Choroid plexus epithelial cell (primary cell): ENCODE measurements around the gene MLLT3.
A peak's percentile ranks its signal among the peaks of the same experiment; 100 is the strongest.

Experiments
- DNase-seq: peaks from one replicate; pipeline ENCODE4 v3.0.0-alpha.2; 2010; ENCODE audit warnings: low read depth
- H3K4me3 ChIP-seq: 2 replicates; pipeline ENCODE4 v1.5.1; 2011; ENCODE audit warnings: low read depth, mild to moderate bottlenecking, control low read depth, low read length, moderate library complexity
- TF ChIP-seq, protein P1 (sequence below): conservative IDR thresholded peaks from 2 replicates; pipeline ENCODE4 v1.5.1; 2011; ENCODE audit warnings: low read depth, mild to moderate bottlenecking, control low read depth, inconsistent platforms, low read length, moderate library complexity

The MLLT3 gene

DNA sequence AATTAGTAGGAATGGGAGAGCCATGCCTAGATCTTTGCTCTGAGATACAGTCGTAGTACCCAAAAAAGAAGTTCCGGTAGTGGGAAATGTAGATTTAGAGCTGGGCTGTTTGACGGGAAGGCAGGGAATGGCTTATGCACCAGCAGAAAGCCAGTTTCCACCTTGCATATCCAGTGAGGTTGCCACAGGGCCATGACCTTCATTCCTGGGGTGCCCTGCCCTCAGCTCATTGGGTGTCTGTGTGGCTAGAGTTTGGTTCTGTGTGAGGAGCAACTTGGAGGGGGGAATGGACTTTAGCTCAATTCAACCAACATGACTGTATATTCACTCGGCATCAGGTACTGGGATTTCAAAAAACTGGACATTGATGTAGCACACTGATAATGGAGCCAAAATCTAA, 300.1 kb downstream of the MLLT3 start:
- TF ChIP-seq, protein P1, sequence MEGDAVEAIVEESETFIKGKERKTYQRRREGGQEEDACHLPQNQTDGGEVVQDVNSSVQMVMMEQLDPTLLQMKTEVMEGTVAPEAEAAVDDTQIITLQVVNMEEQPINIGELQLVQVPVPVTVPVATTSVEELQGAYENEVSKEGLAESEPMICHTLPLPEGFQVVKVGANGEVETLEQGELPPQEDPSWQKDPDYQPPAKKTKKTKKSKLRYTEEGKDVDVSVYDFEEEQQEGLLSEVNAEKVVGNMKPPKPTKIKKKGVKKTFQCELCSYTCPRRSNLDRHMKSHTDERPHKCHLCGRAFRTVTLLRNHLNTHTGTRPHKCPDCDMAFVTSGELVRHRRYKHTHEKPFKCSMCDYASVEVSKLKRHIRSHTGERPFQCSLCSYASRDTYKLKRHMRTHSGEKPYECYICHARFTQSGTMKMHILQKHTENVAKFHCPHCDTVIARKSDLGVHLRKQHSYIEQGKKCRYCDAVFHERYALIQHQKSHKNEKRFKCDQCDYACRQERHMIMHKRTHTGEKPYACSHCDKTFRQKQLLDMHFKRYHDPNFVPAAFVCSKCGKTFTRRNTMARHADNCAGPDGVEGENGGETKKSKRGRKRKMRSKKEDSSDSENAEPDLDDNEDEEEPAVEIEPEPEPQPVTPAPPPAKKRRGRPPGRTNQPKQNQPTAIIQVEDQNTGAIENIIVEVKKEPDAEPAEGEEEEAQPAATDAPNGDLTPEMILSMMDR, result no peak
- DNase-seq, result no peak
- H3K4me3 ChIP-seq, result no peak overlapping the region

DNA sequence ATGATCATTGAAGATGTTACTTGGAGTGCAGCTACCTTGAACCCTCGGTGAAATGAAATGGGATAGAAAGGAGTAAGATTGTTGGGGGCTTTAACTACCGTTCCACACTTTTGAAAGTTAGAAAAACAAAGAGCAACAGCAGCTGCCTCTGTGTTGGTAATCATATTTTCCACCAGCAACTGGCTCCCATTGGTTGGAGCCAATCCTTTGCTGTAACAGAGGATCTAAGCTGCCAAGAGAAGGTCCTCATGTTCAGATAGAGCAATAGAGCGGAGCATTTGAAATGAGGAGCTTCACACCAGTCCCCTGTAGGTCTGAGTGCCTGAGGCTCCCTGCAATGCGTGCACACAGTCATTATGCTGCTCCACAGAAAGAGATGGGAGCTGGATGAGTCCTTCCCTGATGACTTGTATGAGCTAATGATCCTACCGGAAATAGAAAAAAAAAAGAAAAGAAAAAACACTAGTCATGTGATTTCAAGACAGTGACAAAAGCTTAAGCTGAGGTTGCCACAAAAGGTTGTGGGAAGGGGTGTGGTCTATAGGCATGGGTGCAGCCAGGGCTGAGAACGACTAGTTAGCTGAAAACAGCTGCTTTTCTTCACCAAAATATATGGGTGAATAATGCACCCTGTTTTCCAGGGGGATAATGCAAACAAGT, 300.7 kb downstream of the MLLT3 start:
- TF ChIP-seq, protein P1, result no peak
- no peak for DNase-seq
- H3K4me3 ChIP-seq, result no peak overlapping the region

DNA sequence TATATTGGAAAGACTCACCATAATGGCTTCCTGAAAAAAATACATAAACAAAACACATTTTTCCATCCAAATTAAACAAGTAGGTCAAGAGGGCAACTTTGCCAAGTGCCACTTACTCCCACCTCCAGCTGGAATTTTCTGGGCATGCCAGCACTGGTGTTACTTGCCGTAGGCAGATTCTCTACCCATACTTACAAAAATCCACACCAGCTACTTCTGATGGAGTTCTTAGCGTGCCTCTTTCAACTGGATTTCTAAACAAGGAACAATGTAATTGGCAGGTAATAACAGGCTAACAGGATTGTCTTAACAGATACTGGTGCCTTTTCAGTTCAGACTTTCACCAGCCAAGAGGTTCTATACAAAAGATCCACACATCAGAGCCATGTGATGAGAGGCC, 301.4 kb downstream of the MLLT3 start:
- H3K4me3 ChIP-seq, result no peak overlapping the region
- no peak for DNase-seq
- TF ChIP-seq, protein P1, result no peak

DNA sequence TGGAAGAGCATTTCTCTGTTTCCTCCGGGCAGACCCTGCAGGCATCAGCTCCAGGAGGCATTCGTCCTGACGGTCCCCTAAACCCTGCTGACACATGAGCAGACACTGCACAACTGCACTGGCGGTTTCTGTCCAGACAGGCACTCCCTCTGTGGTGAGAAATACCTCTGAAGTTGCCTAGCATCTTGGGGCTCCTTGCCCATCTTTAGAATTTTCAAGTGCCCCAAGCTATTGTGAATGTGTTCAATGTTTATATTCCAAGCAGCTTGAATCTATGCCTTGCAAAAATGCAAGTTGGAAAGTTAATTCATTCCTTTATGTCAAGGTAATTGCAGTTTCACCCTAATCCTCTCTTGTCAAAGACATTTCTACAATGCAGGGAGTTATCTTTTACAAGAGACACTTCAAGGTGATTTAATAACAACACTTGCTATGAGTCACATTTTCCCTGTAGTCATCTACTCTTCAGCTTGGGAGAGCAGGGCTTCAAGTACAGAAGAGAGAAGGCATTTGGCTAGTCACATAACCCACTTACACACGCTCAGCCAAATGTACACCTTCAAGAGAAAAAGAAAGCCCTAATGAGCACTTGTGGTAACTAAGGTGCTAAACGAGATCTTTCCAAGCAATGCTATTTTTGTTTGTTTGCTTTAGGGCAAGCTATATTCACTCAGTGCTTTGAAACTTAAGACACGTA, 302.5 kb downstream of the MLLT3 start:
- H3K4me3 ChIP-seq, result no peak overlapping the region
- peak; percentile 79 for DNase-seq
- TF ChIP-seq, protein P1, result no peak

DNA sequence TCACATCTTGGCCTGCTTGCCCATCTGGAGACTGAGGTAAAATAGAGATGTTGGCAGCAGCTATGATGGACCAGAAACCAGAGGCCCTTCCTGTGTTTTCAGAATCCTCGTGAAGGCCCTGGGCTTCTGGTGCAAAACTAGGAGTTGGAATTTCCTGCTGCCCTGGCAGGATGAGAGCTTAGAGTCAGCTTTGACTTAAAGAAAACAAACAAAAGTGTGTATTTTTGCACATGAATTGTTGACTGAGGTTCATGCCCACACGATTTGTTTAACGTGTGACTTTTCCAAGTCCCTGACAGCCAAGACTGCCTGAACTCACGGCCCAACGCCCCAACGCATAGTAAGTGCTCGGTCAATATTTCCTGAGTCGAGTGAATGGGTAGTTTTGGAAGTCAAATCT, 303.1 kb downstream of the MLLT3 start:
- no peak for DNase-seq
- H3K4me3 ChIP-seq, result no peak overlapping the region
- TF ChIP-seq, protein P1, result no peak

DNA sequence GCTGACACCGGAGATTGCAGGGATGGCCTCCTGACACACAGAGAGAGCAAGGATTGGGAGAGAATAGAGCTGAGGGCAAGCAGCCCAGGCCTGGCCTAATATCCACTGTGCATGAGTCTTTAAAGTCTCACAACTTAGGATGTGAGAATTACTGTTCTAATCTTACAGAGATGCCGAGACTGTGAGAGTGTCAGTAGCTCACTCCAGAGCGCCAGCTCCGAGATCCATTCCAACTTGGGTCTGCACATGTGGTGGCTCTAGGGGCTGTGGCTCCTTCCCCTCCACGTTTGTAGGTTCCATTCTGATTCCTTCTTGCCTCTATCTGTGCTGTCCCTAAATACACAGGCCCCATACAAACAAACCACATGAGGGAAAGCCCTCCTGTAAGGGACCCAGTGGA, 304.6 kb downstream of the MLLT3 start:
- H3K4me3 ChIP-seq, result no peak overlapping the region
- no peak for DNase-seq
- TF ChIP-seq, protein P1, result no peak

DNA sequence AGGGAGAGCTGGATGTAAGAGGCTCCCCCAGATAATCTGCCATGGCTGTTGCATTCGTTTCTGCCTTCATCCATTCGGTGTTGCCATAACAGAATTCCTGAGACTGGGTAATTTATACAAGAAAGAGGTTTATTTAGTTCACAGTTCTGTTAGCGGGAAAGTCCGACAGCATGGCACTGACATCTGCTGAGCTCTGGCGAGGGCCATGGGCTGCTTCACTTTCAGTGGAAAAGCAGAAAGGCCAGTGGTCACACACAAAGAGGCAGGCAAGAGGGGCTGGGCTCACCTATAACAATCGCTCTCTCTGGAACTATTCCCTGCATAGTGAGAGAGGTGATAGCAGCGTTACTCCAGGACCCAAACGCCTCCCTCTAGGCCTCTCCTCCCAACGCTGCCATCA, 305.9 kb downstream of the MLLT3 start:
- H3K4me3 ChIP-seq, result no peak overlapping the region
- DNase-seq, result no peak
- TF ChIP-seq, protein P1, result no peak
